Limb (tissue), 2 donors: ENCODE data around the gene CAMK2B.

Experiments used
- DNase-seq, 2 donors: peaks; one replicate each; pipeline ENCODE4 v3.0.0-alpha.2; 2016; ENCODE audit errors: extremely low spot score in 2 of 2

Gene CAMK2B

GRCh38 chr7:44275957-44276570 lies 49.3 kb downstream of the CAMK2B start:
- peak; percentile 65 to 85 for DNase-seq

GRCh38 chr7:44275146-44275545 lies 50.2 kb downstream of the CAMK2B start:
- DNase-seq = no peak

GRCh38 chr7:44274623-44274975 lies 50.8 kb downstream of the CAMK2B start:
- no peak for DNase-seq

GRCh38 chr7:44273681-44274622 lies 51.4 kb downstream of the CAMK2B start:
- no peak for DNase-seq

GRCh38 chr7:44272981-44273380 lies 52.4 kb downstream of the CAMK2B start:
- DNase-seq = no peak

GRCh38 chr7:44272456-44272855 lies 52.9 kb downstream of the CAMK2B start:
- DNase-seq = no peak

GRCh38 chr7:44269943-44270493 lies 55.4 kb downstream of the CAMK2B start:
- DNase-seq = no peak

- no peak for DNase-seq
These were observed 56.0 kb downstream of the CAMK2B start for GRCh38 chr7:44269417-44269816.

- DNase-seq = no peak
These were observed 56.7 kb downstream of the CAMK2B start for GRCh38 chr7:44268671-44269070.

GRCh38 chr7:44267719-44268421 lies 57.5 kb downstream of the CAMK2B start:
- peak in 1 of 2 donors; percentile 45 for DNase-seq

- no peak for DNase-seq
These were observed 58.2 kb downstream of the CAMK2B start for GRCh38 chr7:44267178-44267577.

- no peak for DNase-seq
These were observed 58.9 kb downstream of the CAMK2B start for GRCh38 chr7:44266526-44266925.

GRCh38 chr7:44265728-44266127 lies 59.7 kb downstream of the CAMK2B start:
- DNase-seq = no peak

- no peak for DNase-seq
These were observed 61.0 kb downstream of the CAMK2B start for GRCh38 chr7:44264221-44264931.

- peak in 1 of 2 donors; percentile 15 for DNase-seq
These were observed 61.9 kb downstream of the CAMK2B start for GRCh38 chr7:44263326-44264082.

GRCh38 chr7:44262031-44262430 lies 63.4 kb downstream of the CAMK2B start:
- DNase-seq = no peak

GRCh38 chr7:44261240-44261639 lies 64.2 kb downstream of the CAMK2B start:
- no peak for DNase-seq

- peak in 1 of 2 donors; percentile 27 for DNase-seq
These were observed 65.6 kb downstream of the CAMK2B start for GRCh38 chr7:44259547-44260457.

- no peak for DNase-seq
These were observed 66.4 kb downstream of the CAMK2B start for GRCh38 chr7:44258865-44259546.
